Loucy (cell line): ENCODE results near the gene CSNK1G2.

Experiments used
- CTCF ChIP-seq: fragments of 200-600 bp; sonication (generic); conservative IDR thresholded peaks from 2 replicates; pipeline ENCODE4 v1.5.1; 2014; ENCODE audit warnings: mild to moderate bottlenecking, antibody characterized with exemption, low read length
- EZH2phosphoT487 ChIP-seq: fragments of 200-600 bp; IDR thresholded peaks from 2 replicates; pipeline ENCODE4 v1.6.1; 2018; ENCODE audit warnings: antibody characterized with exemption, mild to moderate bottlenecking, moderate library complexity, borderline replicate concordance

- no peak for TF ChIP-seq CTCF
- no peak for TF ChIP-seq EZH2phosphoT487
Measured at GRCh38 chr19:1923319-1923718, 17.7 kb upstream of the CSNK1G2 start.
